Activated B cell treated with CpG ODN at 0.5 μM for 24 hours (primary cell): Measurements from ENCODE around the gene LPAR4. TPM values are rescaled to one million over a fixed set of nuclear protein-coding genes. Genes with fewer than 3 reads are reported as not detected.

Experiments used
- ATAC-seq: fragments of 200-7000 bp; cut with Tn5 transposase; one replicate; pipeline ENCODE4 v1.10.0; 2021; ENCODE audit warnings: low read depth, mild to moderate bottlenecking, moderate library complexity
- CTCF ChIA-PET: fragments of 350-600 bp; sonication (Branson Sonifier 250); formaldehyde crosslinking; loops from one replicate; lab custom pipeline; 2021; ENCODE audit warnings: antibody characterized with exemption; lab: Charles Lee
- POLR2A ChIA-PET: fragments of 350-600 bp; sonication (Branson Sonifier 250); formaldehyde crosslinking; loops from one replicate; lab custom pipeline; 2021; ENCODE audit warnings: antibody characterized with exemption; lab: Charles Lee
- DNase-seq: peaks from one replicate; pipeline ENCODE4 v3.0.0; 2022
- H3K27ac Mint-ChIP-seq: one replicate; pipeline ENCODE4 v1.8.0; 2020; ENCODE audit warnings: mixed read lengths
- H3K27me3 Mint-ChIP-seq: one replicate; pipeline ENCODE4 v1.8.0; 2021; ENCODE audit warnings: mixed read lengths
- H3K36me3 Mint-ChIP-seq: one replicate; pipeline ENCODE4 v1.8.0; 2021; ENCODE audit warnings: low read depth, mixed read lengths
- H3K4me1 Mint-ChIP-seq: one replicate; pipeline ENCODE4 v1.8.0; 2021; ENCODE audit warnings: mixed read lengths
- H3K4me3 Mint-ChIP-seq: one replicate; pipeline ENCODE4 v1.8.0; 2020; ENCODE audit warnings: mild to moderate bottlenecking, mixed read lengths
- H3K9me3 Mint-ChIP-seq: one replicate; pipeline ENCODE4 v1.8.0; 2020; ENCODE audit warnings: mixed read lengths
- CTCF ChIP-seq: fragments of 200-600 bp; IDR thresholded peaks from one replicate; pipeline ENCODE4 v1.8.0; 2022; ENCODE audit warnings: antibody characterized with exemption, mild to moderate bottlenecking
- intact Hi-C: fragments of 100-400 bp; cut with micrococcal nuclease; formaldehyde crosslinking; loops from one replicate; pipeline ENCODE4 v1.15.1; 2024
- total RNA-seq: library from RNA; stranded (reverse); gene quantifications from 2 replicates; pipeline ENCODE4 v1.2.3, GENCODE V29; 2022

The LPAR4 gene
- total RNA-seq, 1 donor from 2014 or later: 0.11 TPM

- CTCF ChIA-PET: no interaction called here
- ATAC-seq (no peak), DNase-seq (no peak)
- Mint-ChIP-seq H3K4me3 (peak overlapping the region; percentile 45), H3K9me3 (no peaks in the 10 kb centered on the region), H3K27me3 (no peaks in the 10 kb centered on the region), H3K27ac (peak overlapping the region; percentile 73), H3K4me1 (peaks cover 45% of the 10 kb centered on the region), H3K36me3 (no peaks in the 10 kb centered on the region)
- intact Hi-C loops: loop anchor here (5.0 to 10.0 kb wide), 3 partner anchors 194 to 839 kb away; partner anchors contain the start of genes ATP7A, P2RY10 and PGK1
- no peak for TF ChIP-seq CTCF
- POLR2A ChIA-PET: interaction anchor here (0.8 kb wide), 1 partner anchor 192 kb away, joined by 3 read pairs; the partner anchor contains the start of gene P2RY10
Observed at GRCh38 chrX:78753571-78753970, 6.1 kb downstream of the LPAR4 start.

- ATAC-seq: peak; percentile 85
- no peaks in the 10 kb centered on the region for H3K36me3 Mint-ChIP-seq
- TF ChIP-seq CTCF: no peak
- H3K4me1 Mint-ChIP-seq: peaks cover 45% of the 10 kb centered on the region
- POLR2A ChIA-PET: interaction anchor here (0.6 kb wide), 2 partner anchors 615 to 982 kb away, joined by 3 to 11 read pairs; partner anchors contain the start of gene TAF9B
- H3K4me3 Mint-ChIP-seq: peak overlapping the region; percentile 56
- no peak for DNase-seq
- H3K27ac Mint-ChIP-seq: peak overlapping the region; percentile 73
- CTCF ChIA-PET: interaction anchor here (0.7 to 1.4 kb wide), 3 partner anchors 199 to 357 kb away, joined by 3 to 5 read pairs (median 3); no protein-coding TSS in a partner anchor
- no peaks in the 10 kb centered on the region for H3K9me3 Mint-ChIP-seq
- intact Hi-C loops: loop anchor here (1.0 to 10.0 kb wide), 7 partner anchors 192 to 840 kb away; partner anchors contain the start of genes ATP7A, P2RY10 and PGK1
- H3K27me3 Mint-ChIP-seq: no peaks in the 10 kb centered on the region
Observed at GRCh38 chrX:78754917-78755316, 7.4 kb downstream of the LPAR4 start.

- Mint-ChIP-seq H3K4me3 (no peak overlapping the region), H3K4me1 (peaks cover 30% of the 10 kb centered on the region), H3K27ac (no peak overlapping the region), H3K36me3 (no peaks in the 10 kb centered on the region), H3K9me3 (no peaks in the 10 kb centered on the region), H3K27me3 (no peaks in the 10 kb centered on the region)
- ChIA-PET CTCF (no interaction called here), POLR2A (no interaction called here)
- ATAC-seq (no peak), DNase-seq (no peak)
- intact Hi-C loops: loop anchor here (10.0 kb wide), 2 partner anchors 654 to 844 kb away; partner anchors contain the start of genes ATP7A and PGK1
- no peak for TF ChIP-seq CTCF
Observed at GRCh38 chrX:78759081-78759480, 11.6 kb downstream of the LPAR4 start.

GRCh38 chrX:78769101-78769755, 21.7 kb downstream of the LPAR4 start:
- no peaks in the 10 kb centered on the region for H3K36me3 Mint-ChIP-seq
- no peak overlapping the region for H3K27ac Mint-ChIP-seq
- DNase-seq (no peak), ATAC-seq (no peak)
- H3K4me1 Mint-ChIP-seq: no peaks in the 10 kb centered on the region
- H3K27me3 Mint-ChIP-seq: no peaks in the 10 kb centered on the region
- no peak for TF ChIP-seq CTCF
- ChIA-PET CTCF (no interaction called here), POLR2A (no interaction called here)
- no peaks in the 10 kb centered on the region for H3K9me3 Mint-ChIP-seq
- H3K4me3 Mint-ChIP-seq: no peak overlapping the region
- intact Hi-C loops: no loop called here

GRCh38 chrX:78769946-78770345, 22.4 kb downstream of the LPAR4 start:
- DNase-seq: no peak
- H3K27ac Mint-ChIP-seq: no peak overlapping the region
- no peak for ATAC-seq
- TF ChIP-seq CTCF: no peak
- intact Hi-C loops: no loop called here
- no peaks in the 10 kb centered on the region for H3K36me3 Mint-ChIP-seq
- POLR2A ChIA-PET: no interaction called here
- H3K4me1 Mint-ChIP-seq: no peaks in the 10 kb centered on the region
- H3K9me3 Mint-ChIP-seq: no peaks in the 10 kb centered on the region
- H3K4me3 Mint-ChIP-seq: no peak overlapping the region
- CTCF ChIA-PET: no interaction called here
- H3K27me3 Mint-ChIP-seq: no peaks in the 10 kb centered on the region
